DLD1 (cell line): ENCODE measurements around the gene HOXB6.

ENCODE experiments used
- in situ Hi-C: cut with HindIII; loops from 2 replicates; pipeline ENCODE4 v1.10.0; 2017; ENCODE audit warnings: low sequenced_read_pairs

The HOXB6 gene

GRCh38 chr17:48636177-48637018, 31.6 kb upstream of the HOXB6 start:
- in situ Hi-C loops = no loop called here

GRCh38 chr17:48634493-48635208, 29.9 kb upstream of the HOXB6 start:
- in situ Hi-C loops = no loop called here

- in situ Hi-C loops = no loop called here
Measured at GRCh38 chr17:48633266-48633677, 28.5 kb upstream of the HOXB6 start.

GRCh38 chr17:48632579-48633265, 27.9 kb upstream of the HOXB6 start:
- in situ Hi-C loops = no loop called here

- in situ Hi-C loops = no loop called here
Measured at GRCh38 chr17:48631693-48632578, 27.1 kb upstream of the HOXB6 start.

- in situ Hi-C loops = no loop called here
Measured at GRCh38 chr17:48630925-48631692, 26.3 kb upstream of the HOXB6 start.

- in situ Hi-C loops = no loop called here
Measured at GRCh38 chr17:48630009-48630924, 25.5 kb upstream of the HOXB6 start.

- in situ Hi-C loops = no loop called here
Measured at GRCh38 chr17:48629411-48629759, 24.6 kb upstream of the HOXB6 start.

GRCh38 chr17:48628649-48629410, 24.0 kb upstream of the HOXB6 start:
- in situ Hi-C loops = no loop called here

GRCh38 chr17:48627623-48628521, 23.1 kb upstream of the HOXB6 start:
- in situ Hi-C loops = no loop called here

GRCh38 chr17:48627118-48627597, 22.4 kb upstream of the HOXB6 start:
- in situ Hi-C loops = no loop called here

GRCh38 chr17:48626245-48627117, 21.7 kb upstream of the HOXB6 start, which contains the start of gene HOXB9:
TSS of gene HOXB9 (minus strand) at chr17:48626358. CDS start at chr17:48626269, 89 bp downstream.
- in situ Hi-C loops = no loop called here

- in situ Hi-C loops = no loop called here
Measured at GRCh38 chr17:48625495-48626244, 20.9 kb upstream of the HOXB6 start.

GRCh38 chr17:48624544-48625494, 20.0 kb upstream of the HOXB6 start:
- in situ Hi-C loops = no loop called here
